Epithelial cell of esophagus (primary cell): Measurements from ENCODE around the gene MKNK2.
A peak's percentile ranks its signal among the peaks of the same experiment; 100 is the strongest.

Experiments
- DNase-seq: peaks from one replicate; pipeline ENCODE4 v3.0.0; 2010; ENCODE audit warnings: low read depth
- H3K4me3 ChIP-seq: 2 replicates; pipeline ENCODE4 v1.5.1; 2011; ENCODE audit warnings: mild to moderate bottlenecking, low read length, control low read depth
- CTCF ChIP-seq: IDR thresholded peaks from 2 replicates; pipeline ENCODE4 v1.5.1; 2011; ENCODE audit warnings: low read depth, mild to moderate bottlenecking, low read length, control low read depth, inconsistent platforms; ENCODE audit not compliant: insufficient read depth; ENCODE audit errors: missing control alignments

Gene MKNK2

GRCh38 chr19:2049741-2050348, 1.2 kb downstream of the MKNK2 start:
- no peak for TF ChIP-seq CTCF
- peak overlapping the region; percentile 96 for H3K4me3 ChIP-seq
- peak; percentile 69 for DNase-seq

- no peak for TF ChIP-seq CTCF
- peak overlapping the region; percentile 96 for H3K4me3 ChIP-seq
- no peak for DNase-seq
Measured at GRCh38 chr19:2048959-2049740, 1.9 kb downstream of the MKNK2 start.

GRCh38 chr19:2048104-2048958, 2.7 kb downstream of the MKNK2 start:
- DNase-seq, result no peak
- peak overlapping the region; percentile 96 for H3K4me3 ChIP-seq
- TF ChIP-seq CTCF, result no peak

- no peak overlapping the region for H3K4me3 ChIP-seq
- no peak for TF ChIP-seq CTCF
- DNase-seq, result no peak
Measured at GRCh38 chr19:2047449-2048103, 3.5 kb downstream of the MKNK2 start.

GRCh38 chr19:2047076-2047448, 4.0 kb downstream of the MKNK2 start:
- no peak for TF ChIP-seq CTCF
- no peak overlapping the region for H3K4me3 ChIP-seq
- no peak for DNase-seq

GRCh38 chr19:2046046-2046907, 4.8 kb downstream of the MKNK2 start:
- H3K4me3 ChIP-seq, result no peak overlapping the region
- no peak for DNase-seq
- TF ChIP-seq CTCF, result no peak
